Heart left ventricle (tissue), 16 donors: ENCODE data around the gene HGF. TPM values are rescaled to one million over a fixed set of nuclear protein-coding genes. Genes with fewer than 3 reads are reported as not detected.
"Not testable (repeated sequence)": the region's sequence is repeated elsewhere in the genome, so short reads cannot be mapped to it uniquely, and the experiment has no call there.

ENCODE experiments used
- ATAC-seq, 4 donors: fragments of 200-7000 bp; cut with Tn5 transposase; one replicate each; pipeline ENCODE4 v1.9.1; 2020 to 2022; ENCODE audit warnings: moderate library complexity in 4 of 4, mild to moderate bottlenecking in 3 of 4, moderate number of reproducible peaks in 1 of 4
- DNase-seq, 5 donors: peaks; one replicate each; pipeline ENCODE4 v3.0.0-alpha.2; 2020
- H3K27ac ChIP-seq, 12 donors: fragments of 200-600 bp; sonication (generic) in 4 of 12; one replicate each; pipeline versions ENCODE4 v1.5.0 to v1.8.0; 2016 to 2022; ENCODE audit warnings: mild to moderate bottlenecking in 2 of 12
- H3K27me3 ChIP-seq, 9 donors: fragments of 200-600 bp; sonication (generic) in 2 of 9; one replicate each; pipeline versions ENCODE4 v1.5.1 to v1.8.0; 2016 to 2022; ENCODE audit warnings: mild to moderate bottlenecking in 3 of 9
- H3K36me3 ChIP-seq, 9 donors: fragments of 200-600 bp; sonication (generic) in 2 of 9; one replicate each; pipeline versions ENCODE4 v1.5.0 to v1.8.0; 2018 to 2022; ENCODE audit warnings: mild to moderate bottlenecking in 2 of 9
- H3K4me1 ChIP-seq, 12 donors: fragments of 200-600 bp; sonication (generic) in 4 of 12; one replicate each; pipeline versions ENCODE4 v1.5.0 to v1.8.0; 2016 to 2022; ENCODE audit warnings: mild to moderate bottlenecking in 3 of 12
- H3K4me3 ChIP-seq, 12 donors: fragments of 200-600 bp; sonication (generic) in 4 of 12; one replicate each; pipeline versions ENCODE4 v1.5.0 to v1.8.0; 2017 to 2022; ENCODE audit warnings: mild to moderate bottlenecking in 9 of 12, moderate library complexity in 4 of 12
- H3K9me3 ChIP-seq, 12 donors: fragments of 200-600 bp; sonication (generic) in 4 of 12; one replicate each; pipeline versions ENCODE4 v1.5.0 to v1.8.0; 2016 to 2022; ENCODE audit warnings: mild to moderate bottlenecking in 1 of 12
- CTCF ChIP-seq, 12 donors: fragments of 200-600 bp; sonication (generic) in 4 of 12; IDR thresholded peaks; one replicate each; pipeline versions ENCODE4 v1.5.0 to v1.8.0; 2018 to 2022; ENCODE audit warnings: antibody characterized with exemption in 12 of 12, mild to moderate bottlenecking in 5 of 12
- POLR2A ChIP-seq, 2 donors: fragments of 450-650 bp; IDR thresholded peaks; one replicate each; pipeline ENCODE4 v1.6.1; 2017; ENCODE audit warnings: antibody characterized with exemption in 2 of 2, mild to moderate bottlenecking in 2 of 2, moderate library complexity in 2 of 2
- WGBS, 4 donors: extraction: QIAGEN DNeasy Blood & Tissue Kit in 2 of 4; methylation state at CpG; one replicate each; pipeline versions ENCODE4 v1.1.5 to v1.1.7; 2013 to 2018; 5-methylcytosine and 5-hydroxymethylcytosine counted together
- intact Hi-C, 10 donors: fragments of 100-400 bp; cut with DNase I; formaldehyde crosslinking; loops; one replicate each; pipeline versions ENCODE4 v1.11.1 to v1.14.2; 2022
- polyA plus RNA-seq, 2 donors: library from polyadenylated mRNA; stranded (reverse); fragments of 200-250 nt; gene quantifications; one replicate each; pipeline ENCODE4 v1.2.3, GENCODE V29; 2013
- total RNA-seq, 9 donors: library from RNA; depleted of rRNA in 2 of 9; stranded (reverse); fragments of >200 nt in 2 of 9; fragmentation: NEBNext Ultra II Directional in 3 of 9; extraction: Animal tissue kit (Norgen Biotek cat#: 25700) in 3 of 9; gene quantifications; one replicate each; pipeline versions ENCODE4 v1.1.0 to v1.2.4, GENCODE V29; 2016 to 2023
- donor health status: ischemic (EF 13 %, LVEDD 7.1; RV severe dilation, severe dysfunction).
- donor health status: healthy with polysubstance abuse.
- donor health status: DM: no; HTN: yes; CAD: no.
- donor health status: DM: no; HTN: no; CAD: no.
- donor health status: ischemic (EF 25% LVEDD 6.9; RV normal size, moderate dysfunction).
- donor health status: ischemic (EF 25% LVEDD 5.7; RV mildly dilated, moderate dysfunction).
- donor health status: healthy.
- donor health status: DM: yes; HTN: yes; CAD: no.
- donor health status: ischemic (EF 35%, LVEDD 5.7; RV mildly dilated, moderate dysfunction).
- donor health status: nonischemic (EF 11% LVEDD 7.7; RV severe dilation, severe dysfunction).
- donor health status: DM: yes; HTN: yes; CAD: no.
- donor health status: PGD.
- donor health status: ischemic (EF 29% LVEDD 5.4; RV normal size, mild dysfunction).
- donor health status: nonischemic (EF 23%, LVEDD 6.1; RV moderate dilation, normal function).

Gene HGF
- total and polyA plus RNA-seq, 11 donors, result 0.42 to 16.1 (median 3.3) TPM

- ATAC-seq (peak; percentile 47 to 79 (median 63)), DNase-seq (peak in 1 of 5 donors; percentile 6)
- Histone ChIP-seq H3K27me3 (no peaks in the 10 kb centered on the region), H3K27ac (no peak overlapping the region), H3K36me3 (peaks cover 0 to 52% (median 0%) of the 10 kb centered on the region in 9 donors), H3K4me1 (peaks cover 0 to 6% (median 0%) of the 10 kb centered on the region in 12 donors), H3K9me3 (no peaks in the 10 kb centered on the region), H3K4me3 (no peak overlapping the region)
- intact Hi-C loops, result no loop called here
- TF ChIP-seq CTCF (IDR thresholded peaks at IDR 0.05), result no peak
- 40 to 45% (median 44%) methylated on average over 6 of the region's 6 CpGs for WGBS, 4 donors
Measured at GRCh38 chr7:81725812-81726127, 44.1 kb downstream of the HGF start.

GRCh38 chr7:81725003-81725811, 44.6 kb downstream of the HGF start:
- no peak overlapping the region for H3K4me3 ChIP-seq
- peaks cover 0 to 52% (median 0%) of the 10 kb centered on the region in 9 donors for H3K36me3 ChIP-seq
- no peaks in the 10 kb centered on the region for H3K9me3 ChIP-seq
- no peaks in the 10 kb centered on the region for H3K27me3 ChIP-seq
- H3K4me1 ChIP-seq, result peaks cover 0 to 6% (median 0%) of the 10 kb centered on the region in 12 donors
- no peak for ATAC-seq
- WGBS, 4 donors, result 88 to 95% (median 90%) methylated on average over 2 of the region's 2 CpGs
- intact Hi-C loops, result no loop called here
- DNase-seq, result no peak
- no peak for TF ChIP-seq CTCF (IDR thresholded peaks at IDR 0.05)
- no peak for TF ChIP-seq POLR2A (IDR thresholded peaks at IDR 0.05)
- no peak overlapping the region for H3K27ac ChIP-seq

DNA sequence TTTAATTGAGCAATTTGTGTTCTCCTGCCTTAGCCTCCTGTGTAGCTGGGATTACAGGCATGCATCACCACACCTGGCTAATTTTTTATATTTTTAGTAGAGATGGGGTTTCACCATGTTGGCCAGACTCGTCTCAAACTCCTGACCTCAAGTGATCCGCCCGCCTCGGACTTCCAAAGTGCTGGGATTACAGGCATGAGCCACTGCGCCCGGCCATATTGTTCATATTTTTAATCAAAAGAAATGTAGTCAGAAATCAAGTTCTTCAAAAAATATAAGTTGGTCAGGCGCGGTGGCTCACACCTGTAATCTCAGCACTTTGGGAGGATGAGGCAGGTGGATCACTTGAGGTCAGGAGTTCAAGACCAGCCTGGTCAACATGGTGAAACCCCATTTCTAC, 47.6 kb downstream of the HGF start:
- not testable (repeated sequence) for ATAC-seq
- 94 to 96% (median 95%) methylated on average over 8 of the region's 8 CpGs for WGBS, 4 donors

GRCh38 chr7:81721437-81721836, 48.4 kb downstream of the HGF start:
- Histone ChIP-seq H3K27ac (no peak overlapping the region), H3K36me3 (peaks cover 0 to 53% (median 0%) of the 10 kb centered on the region in 9 donors), H3K9me3 (no peaks in the 10 kb centered on the region), H3K4me3 (no peak overlapping the region), H3K27me3 (no peaks in the 10 kb centered on the region), H3K4me1 (peaks cover 0 to 6% (median 0%) of the 10 kb centered on the region in 12 donors)
- DNase-seq (no peak), ATAC-seq (no peak)
- 79 to 84% (median 81%) methylated on average over 2 of the region's 2 CpGs for WGBS, 4 donors
- TF ChIP-seq CTCF (IDR thresholded peaks at IDR 0.05) (no peak), POLR2A (IDR thresholded peaks at IDR 0.05) (no peak)
- intact Hi-C loops, result no loop called here

More for the DNA sequence above, 47.6 kb downstream of the HGF start:
- intact Hi-C loops, H3K27ac ChIP-seq, H3K9me3 ChIP-seq, H3K27me3 ChIP-seq, H3K4me3 ChIP-seq, DNase-seq, H3K4me1 ChIP-seq: not testable (repeated sequence)
- peaks cover 0 to 45% (median 0%) of the 10 kb centered on the region in 9 donors for H3K36me3 ChIP-seq
